Right kidney (tissue), 1 donor: Measurements from ENCODE around the gene HUNK.
"Not testable (repeated sequence)": the region's sequence is repeated elsewhere in the genome, so short reads cannot be mapped to it uniquely, and the experiment has no call there.

Experiments used
- DNase-seq: peaks from one replicate; pipeline ENCODE4 v3.0.0-alpha.2; 2016

The HUNK gene

DNA sequence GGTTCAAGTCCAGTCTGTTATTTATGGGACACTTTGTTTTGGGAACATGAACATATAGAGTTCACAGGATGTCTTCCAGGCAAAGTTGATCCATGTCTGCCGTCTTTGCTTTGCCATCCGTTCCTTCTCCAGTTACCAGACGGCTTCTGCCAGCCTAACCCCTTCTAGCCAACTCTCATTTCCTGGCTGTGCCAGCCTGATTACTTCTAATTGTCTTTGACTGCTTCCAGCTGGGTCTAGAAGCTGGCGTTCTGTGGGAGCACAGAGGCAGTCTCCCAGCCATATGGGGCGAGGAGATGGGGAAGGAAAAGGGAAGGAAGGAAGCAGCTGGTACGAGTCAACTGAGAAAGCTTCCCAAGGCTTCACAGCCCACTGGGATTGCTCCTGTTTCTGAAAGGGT lies 3.1 kb upstream of the HUNK start:
- peak; percentile 34 for DNase-seq

DNA sequence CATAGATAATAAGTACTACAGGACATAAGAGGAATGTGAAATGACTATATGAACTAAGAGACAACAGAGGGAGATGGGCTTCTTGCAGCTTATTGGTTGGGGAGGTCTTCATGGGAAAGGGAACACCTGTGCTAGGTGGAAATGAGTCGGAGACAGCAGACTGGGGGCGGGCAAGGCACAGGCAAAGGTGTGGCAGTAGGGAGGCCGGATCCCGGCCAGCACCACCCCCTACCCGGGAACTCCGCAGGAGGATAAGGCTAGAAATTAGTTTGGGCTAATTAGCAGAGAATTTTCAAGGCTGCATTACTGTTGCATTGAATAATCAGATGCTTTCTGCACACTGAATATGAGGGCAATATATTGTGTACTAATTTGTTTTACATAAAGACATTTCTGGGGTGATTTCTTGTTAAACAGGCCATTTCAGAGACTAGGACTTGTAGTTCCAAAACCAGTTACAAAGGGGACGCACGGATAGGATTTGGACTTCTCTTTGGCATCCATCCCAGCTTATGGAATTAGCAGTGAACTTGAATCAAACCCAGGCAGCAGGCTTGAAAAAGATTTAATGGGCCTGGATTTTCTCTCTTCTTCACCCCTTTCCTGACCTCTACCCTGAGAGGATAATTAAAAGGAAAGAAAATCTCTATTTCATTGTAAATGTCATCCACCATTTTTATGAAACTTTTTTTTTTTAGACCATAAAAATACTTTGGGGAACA lies 2.2 kb upstream of the HUNK start:
- DNase-seq, result no peak

DNA sequence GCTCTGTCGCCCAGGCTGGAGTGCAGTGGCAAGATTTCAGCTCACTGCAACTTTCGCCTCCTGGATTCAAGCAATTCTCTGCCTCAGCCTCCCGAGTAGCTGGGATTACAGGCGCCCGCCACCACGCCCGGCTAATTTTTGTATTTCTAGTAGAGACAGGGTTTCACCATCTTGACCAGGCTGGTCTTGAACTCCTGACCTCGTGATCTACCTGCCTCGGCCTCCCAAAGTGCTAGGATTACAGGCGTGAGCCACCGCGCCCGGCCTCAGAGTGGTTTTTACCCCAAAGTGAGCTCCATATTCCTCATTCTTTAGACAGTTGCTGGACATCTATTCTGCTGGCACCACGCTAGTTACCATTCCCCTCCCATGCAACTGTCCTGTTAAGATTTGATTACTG lies 1.4 kb upstream of the HUNK start:
- DNase-seq, result not testable (repeated sequence)

DNA sequence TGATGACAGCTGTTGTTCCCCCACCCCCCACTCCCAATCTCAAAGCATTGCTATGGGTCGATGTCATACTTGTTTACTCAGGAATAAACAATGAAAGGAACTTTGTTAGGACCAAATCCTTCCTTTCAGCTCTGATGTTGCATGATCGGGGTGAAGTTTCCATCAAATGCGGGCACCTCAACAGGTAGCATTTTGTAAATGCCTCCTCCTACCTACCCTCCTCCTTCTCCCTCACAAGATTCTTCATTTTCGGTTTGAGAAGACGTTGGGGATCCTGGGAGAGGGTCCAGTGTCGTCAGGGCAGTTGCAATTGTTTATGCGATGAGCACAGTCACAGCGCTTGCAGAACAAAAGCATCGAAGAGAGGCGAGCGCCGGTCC lies 758 bp upstream of the HUNK start:
- DNase-seq, result no peak

DNA sequence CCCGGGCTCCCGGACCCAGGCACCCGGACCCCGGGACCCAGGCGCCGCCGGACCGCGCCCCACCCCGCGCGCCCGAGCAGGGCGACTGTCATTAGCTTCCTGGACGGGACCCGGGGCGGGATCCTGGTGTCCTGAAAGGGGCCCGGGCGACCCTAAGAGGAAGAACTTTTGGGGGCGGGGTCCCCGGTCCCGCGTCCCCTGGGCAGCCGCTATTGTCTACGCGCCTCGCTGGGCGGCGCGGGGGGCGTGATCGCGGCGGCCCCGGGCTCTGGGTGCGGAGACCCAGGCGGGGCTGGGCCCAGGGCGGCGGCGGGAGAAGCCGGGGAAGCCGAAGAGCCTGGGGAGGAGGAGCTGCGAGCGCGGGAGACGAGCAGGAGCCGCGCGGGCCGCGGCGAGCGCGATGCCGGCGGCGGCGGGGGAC lies 465 bp downstream of the HUNK start:
- no peak for DNase-seq

DNA sequence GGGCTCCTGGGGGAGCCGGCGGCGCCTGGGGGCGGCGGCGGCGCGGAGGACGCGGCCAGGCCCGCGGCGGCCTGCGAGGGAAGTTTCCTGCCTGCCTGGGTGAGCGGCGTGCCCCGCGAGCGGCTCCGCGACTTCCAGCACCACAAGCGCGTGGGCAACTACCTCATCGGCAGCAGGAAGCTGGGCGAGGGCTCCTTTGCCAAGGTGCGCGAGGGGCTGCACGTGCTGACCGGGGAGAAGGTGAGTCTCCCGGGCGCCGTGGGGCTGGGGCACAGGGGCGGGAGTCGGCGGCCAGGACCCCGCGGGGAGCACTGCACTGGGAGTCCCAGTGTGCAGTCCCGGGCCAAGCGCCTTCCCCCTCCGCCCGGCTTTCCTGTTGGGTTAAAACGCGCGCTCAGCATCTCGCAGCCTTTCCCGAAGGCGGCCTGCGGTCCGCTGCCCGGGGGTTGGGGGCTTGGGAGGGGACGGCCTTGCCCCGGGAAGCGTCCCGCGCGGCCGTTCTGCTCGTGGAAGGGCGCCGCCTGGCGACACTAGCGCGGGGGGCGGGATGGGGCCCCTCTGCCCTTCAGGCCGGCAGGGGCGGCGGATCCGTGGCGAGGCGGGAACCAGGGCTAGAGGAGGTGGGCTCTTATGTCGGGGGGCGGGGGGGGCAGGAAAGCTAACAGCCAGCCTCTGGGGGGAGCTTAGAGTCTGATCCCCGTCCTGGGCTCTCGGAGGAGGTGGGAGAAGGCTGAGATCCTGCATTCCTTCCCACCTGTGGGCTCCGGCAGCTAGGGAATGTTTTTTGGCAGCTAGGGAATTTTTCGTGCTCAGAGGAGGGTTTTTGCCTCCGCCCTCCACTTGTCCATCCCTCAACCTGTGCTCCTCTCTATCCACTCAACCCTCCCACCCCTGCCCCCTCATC lies 1.1 kb downstream of the HUNK start:
- DNase-seq, result peak; percentile 82

DNA sequence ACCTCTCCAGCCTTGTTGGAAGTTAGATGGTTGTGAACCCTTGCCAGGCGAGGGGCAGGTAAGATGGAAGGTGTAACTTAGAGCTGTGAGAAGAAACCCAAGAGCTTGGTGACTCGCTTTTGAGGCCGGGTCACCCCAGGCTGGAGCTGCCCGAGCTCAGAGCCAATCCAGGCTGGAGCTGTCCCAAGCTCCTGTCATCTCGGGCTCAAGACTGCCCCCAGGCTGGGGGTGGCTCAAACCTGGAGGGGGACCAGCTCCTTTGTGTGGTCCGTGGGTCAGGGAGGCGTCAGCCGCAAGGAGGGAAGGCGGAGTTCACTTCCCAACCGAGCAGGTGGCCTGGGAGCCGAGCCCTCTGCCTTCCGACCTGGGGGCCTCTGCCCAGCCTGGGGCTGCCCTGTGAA lies 2.0 kb downstream of the HUNK start:
- DNase-seq, result peak; percentile 66

DNA sequence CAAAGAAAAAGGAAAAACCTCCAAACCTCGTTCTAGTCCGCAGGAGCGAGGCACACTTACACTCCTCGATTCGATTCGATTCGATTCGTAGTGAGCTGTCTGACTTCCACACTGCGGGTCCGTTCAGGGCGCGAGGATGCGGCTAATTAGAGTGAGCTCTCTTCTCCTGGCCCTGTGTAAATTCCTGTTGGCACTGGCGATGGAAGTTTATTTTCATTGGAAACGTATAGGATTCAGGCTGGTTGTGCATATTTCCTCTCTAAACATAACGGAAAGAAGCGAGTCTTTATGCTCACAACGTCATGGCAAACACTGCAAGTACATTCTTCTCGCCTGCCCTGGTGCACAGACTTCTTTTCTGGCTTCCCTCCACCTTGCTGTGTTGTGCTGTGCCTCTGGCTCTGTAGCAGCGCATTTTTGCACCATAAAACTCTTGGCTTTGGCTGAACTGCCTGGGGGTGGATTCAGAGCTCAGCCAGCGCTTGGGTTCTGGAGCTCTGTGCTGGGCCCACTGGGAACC lies 2.7 kb downstream of the HUNK start:
- DNase-seq, result peak; percentile 53

DNA sequence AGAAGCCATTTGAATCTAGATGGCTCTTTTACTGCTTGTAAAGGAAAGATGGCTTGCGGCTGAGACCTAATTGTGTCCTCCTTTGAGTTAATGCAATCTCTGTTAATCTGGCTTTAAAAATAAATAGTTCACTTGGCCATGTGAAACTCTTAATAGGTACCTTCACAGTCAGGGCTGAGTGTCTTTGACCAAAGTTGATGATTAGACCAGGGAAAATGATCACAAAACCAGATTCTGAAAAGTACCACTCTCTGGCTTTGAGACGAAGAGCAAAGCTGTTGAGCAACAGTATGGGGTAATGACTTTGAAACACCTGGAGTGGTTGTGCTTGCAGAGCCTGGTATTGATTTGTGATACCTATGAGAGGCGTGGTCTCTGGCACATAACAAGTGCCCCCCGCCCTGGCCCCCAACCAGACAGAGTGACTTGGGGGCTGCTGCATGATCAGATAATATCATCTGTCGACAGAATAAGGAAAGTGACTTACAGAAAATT lies 4.7 kb downstream of the HUNK start:
- no peak for DNase-seq

DNA sequence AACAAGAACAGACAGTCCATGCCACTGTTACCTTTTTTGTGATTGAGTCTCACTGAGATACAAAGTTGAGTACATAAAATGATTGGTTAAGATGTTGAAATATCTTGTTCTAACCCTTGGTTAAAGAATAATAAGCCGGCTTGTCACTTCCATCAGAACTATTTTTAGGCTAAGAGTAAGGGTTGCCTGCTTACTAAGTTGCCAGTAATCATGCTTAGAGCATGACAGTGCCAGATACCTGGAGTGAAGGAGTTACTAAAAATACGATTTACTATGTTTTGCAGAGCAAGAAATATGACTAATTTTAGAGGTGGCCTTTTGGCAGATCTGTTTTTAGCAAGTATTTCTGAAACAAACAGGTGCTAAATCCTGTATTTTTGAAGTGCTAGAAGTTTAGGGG lies 6.0 kb downstream of the HUNK start:
- DNase-seq, result no peak

DNA sequence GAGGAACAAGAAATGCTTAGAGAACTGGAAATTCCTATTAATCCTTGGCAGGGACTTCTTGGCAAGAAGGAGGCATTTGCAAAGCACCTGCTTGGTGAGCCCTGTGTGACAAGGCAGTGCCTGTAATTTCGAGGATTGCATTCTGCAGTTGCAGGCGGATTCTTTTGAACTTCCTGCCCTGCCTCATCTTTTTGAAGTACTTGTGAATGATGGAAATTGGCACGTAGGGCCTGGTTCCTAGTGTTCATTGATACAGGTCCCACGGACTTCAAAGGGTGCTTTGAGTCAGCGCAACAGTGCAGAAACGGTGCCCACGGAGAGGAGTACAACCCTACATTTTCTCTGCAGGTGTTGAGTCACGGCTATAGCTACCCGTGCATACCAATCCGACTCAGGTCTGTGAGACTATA lies 6.4 kb downstream of the HUNK start:
- DNase-seq, result peak; percentile 30

DNA sequence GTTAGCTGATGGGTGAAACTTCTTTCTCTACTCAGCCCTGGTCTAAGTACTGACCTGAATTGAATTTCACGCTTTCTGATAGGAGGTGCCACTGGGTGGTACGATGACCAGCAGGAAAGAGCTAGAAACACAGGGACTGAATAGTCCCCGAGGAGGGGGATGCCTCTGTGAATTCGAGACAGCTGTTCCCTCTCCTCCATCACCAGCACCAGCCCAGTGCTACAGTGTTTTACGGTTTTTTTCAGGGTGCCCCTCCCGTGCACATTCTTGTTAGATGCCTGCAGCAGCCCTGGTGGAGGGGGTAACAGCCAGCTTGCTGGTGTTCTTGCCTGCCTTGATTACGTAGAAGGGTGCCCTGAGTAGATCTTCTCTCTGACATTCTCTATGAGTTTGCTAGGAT lies 7.1 kb downstream of the HUNK start:
- no peak for DNase-seq

DNA sequence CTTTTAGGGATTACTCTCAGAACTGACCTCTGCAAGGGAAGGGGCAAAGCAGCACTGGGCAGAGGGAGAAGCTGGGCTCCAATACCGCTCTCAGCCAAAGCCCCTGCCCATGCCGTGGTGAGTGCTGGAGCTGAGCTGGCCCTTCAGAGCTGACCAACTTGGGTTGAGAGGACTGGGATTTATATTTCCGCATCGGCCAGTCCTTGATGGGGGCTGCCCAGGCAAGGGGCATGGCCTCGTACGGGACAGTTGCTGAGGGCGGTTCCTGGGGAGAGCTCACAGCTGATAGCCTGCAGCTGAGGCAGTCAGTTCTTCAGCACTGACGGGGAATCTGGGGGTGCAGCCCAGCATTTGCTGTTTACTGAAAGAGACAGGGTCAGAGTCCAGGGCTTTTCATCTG lies 8.0 kb downstream of the HUNK start:
- no peak for DNase-seq

DNA sequence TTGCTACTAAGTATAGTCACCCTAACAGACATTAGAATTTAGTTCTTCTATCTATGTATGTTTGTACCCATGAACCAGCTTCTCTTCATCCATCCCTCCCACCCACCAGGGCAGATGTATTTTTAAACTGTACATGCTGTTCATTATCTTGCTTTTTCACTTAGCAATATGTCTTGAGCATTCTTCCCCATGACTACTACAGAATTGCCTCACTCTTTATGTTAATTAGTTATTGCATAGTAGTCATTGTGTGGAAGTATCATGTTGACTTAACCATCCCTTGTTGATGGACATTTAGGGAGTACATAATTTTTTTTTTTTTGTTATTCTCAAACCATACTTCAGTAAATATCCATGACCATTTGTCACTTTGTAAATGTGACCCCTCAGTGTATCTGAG lies 9.9 kb downstream of the HUNK start:
- no peak for DNase-seq

DNA sequence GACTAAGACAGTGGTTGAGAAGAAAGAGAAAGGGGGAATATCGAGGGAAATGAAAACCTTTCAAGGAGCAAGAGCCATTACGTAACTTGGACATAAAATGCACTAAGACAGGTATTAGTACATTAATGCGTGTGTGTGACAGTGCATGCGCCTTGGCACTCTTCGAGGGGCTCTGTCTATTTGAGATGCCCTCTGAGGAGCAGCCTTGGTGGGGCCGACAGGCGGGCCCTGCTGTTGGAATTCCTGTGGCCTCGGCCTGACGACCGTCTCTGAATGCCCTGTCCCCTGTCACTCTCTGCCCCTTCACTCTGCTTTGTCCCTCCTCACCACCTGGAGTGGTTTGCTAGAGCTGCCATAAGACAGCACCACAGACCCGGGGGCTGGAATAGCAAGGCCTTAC lies 12.3 kb downstream of the HUNK start:
- DNase-seq, result no peak

DNA sequence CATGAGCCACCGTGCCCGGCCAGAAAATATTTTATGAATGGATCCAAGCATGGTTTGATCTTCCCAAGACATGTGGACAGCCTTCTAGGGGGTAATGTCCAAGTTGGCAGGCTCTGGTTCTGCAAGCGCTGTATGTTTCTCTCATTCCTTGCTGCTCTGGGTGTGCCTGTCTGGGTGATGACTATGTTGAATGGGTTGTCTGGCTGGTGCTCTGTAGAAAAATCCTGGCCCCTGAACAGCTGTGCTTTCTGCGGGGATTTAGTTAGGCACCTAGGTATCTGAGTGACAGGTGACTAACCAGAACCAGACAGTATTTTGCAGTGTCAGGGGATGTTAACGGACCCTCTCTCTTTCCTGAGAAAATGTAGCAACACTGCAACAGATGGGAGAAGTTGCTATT lies 14.1 kb downstream of the HUNK start:
- DNase-seq, result no peak

DNA sequence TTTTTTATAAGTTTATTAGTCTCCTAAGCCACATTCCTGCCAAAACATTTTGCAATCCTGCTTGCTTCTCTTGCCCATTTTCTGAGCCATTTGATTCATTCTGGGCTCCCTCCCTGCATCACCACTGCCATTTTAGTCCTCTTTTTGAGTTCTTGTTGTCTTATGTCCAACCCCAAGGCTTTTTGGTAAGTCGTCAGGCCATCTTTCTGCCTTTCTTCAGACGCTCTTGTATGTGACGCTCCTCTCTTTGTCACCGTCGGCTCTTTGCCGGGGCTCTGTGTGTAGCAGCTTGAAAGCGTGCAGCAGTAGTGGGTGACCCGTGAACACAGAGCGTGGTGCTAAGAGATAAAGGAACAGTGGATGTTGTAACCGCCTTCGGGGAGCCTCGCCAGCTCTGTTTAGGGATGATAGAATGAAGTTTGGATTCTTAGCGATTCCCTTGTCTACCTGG lies 14.6 kb downstream of the HUNK start:
- DNase-seq, result no peak

DNA sequence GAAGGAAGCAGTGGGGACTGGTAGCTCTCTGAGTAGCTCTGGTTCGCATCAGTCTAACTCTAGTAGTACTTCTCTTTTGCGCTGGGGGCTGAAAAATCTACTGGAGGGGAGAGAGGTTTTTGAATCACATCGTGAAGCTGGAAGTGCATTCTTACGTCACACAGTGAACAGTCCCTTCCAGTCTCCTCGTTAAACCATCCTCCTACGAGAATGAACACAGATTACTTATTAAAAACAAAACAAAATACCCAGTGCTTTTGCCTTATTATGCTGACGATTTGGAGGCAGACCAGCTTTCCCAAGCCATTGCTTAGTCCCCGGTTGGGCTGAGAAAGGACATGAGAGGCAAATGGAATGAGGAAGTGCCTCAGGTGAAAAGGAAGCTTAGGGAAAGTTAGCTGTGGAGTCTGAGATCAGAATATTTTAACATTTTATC lies 16.1 kb downstream of the HUNK start:
- peak; percentile 37 for DNase-seq

DNA sequence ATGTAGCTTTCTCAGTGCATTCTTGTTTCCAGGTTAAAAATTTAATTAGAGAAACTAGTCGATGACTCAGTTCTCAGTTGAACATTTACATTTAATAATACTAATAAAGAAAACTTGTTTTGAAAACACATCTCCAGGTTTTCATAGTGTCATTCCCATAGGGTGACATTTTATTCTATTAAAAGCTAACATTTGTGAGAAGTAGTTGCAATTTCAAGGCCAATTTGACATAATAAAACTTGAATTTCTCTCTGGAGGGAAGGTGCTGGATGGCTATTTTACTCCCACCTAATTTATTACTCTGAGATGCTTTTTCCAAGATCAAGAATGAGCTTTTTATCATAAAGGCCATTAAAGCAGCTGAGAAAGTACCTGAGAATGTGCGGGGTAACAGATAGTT lies 16.6 kb downstream of the HUNK start:
- DNase-seq, result no peak

DNA sequence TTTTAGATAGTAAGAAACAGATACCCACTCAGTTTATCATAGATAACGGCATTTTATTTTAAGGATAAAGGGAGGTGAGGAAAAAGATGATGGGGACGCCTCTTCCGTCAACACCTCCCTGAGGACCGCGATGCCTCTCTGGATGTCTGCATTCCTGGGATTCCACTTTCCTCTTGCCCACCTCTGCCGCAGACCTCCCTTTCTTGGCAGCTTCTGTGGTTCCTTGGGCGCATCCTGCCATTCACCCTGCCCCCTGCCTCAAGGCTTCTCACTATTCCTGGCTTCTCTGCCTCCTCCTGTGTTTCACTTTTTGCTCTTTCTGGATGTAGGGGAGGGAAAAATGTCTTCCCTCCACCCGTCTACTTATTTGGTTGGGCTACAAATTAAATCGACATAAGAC lies 19.9 kb downstream of the HUNK start:
- DNase-seq, result no peak

DNA sequence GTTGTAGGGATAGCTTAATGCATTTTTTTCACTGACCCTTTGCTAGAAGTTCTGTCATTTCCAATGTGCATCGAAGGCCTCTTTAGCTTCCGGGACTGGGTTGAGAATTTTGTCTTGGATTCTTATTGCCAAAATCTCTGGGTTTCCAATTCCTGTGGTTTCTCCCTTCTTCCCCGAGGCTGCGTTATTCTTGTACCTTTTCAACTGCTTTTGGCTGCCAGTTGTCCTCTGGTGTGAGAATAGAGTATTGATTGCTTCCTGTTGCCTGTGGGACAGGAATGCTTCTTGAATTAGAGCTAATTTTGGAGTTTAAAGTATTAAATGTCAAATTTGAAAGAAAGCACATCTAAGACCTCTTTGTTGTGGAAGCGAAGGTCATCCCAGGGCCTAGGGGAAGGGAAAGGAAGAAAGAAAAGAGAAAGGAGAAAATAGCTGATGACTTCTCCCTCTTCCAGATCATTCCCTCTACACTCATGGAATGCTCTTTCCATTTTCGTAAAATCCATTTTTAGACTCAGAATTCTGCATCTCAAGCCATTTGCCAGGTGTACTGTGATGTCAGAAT lies 21.1 kb downstream of the HUNK start:
- DNase-seq, result no peak

DNA sequence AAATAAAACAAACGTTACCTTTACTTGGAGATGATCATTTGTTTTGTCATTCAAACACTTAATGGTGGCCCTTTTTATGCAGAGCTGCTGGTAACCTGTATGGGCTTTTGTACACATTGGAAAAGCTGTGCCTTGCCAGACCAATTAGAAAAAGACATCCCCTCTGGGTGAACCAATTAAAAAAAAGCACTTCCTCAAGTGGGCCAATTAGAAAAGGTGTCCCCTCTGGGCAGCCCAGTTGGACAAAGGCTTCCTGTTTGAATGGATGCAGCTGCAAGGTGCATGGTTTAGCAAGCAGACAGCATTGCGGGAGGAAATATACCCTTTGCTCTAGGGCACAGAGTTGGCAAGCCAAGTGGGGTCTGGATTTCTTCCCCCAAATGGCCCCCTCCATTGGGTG lies 21.6 kb downstream of the HUNK start:
- peak; percentile 28 for DNase-seq
